ENCODE results near the gene NSUN4. TPM values are rescaled to one million over a fixed set of nuclear protein-coding genes. Genes with fewer than 3 reads are reported as not detected.

The NSUN4 gene
- total RNA-seq, 4 donors from 2014 or later = 18.7 to 27.3 (median 21.6) TPM

DNA sequence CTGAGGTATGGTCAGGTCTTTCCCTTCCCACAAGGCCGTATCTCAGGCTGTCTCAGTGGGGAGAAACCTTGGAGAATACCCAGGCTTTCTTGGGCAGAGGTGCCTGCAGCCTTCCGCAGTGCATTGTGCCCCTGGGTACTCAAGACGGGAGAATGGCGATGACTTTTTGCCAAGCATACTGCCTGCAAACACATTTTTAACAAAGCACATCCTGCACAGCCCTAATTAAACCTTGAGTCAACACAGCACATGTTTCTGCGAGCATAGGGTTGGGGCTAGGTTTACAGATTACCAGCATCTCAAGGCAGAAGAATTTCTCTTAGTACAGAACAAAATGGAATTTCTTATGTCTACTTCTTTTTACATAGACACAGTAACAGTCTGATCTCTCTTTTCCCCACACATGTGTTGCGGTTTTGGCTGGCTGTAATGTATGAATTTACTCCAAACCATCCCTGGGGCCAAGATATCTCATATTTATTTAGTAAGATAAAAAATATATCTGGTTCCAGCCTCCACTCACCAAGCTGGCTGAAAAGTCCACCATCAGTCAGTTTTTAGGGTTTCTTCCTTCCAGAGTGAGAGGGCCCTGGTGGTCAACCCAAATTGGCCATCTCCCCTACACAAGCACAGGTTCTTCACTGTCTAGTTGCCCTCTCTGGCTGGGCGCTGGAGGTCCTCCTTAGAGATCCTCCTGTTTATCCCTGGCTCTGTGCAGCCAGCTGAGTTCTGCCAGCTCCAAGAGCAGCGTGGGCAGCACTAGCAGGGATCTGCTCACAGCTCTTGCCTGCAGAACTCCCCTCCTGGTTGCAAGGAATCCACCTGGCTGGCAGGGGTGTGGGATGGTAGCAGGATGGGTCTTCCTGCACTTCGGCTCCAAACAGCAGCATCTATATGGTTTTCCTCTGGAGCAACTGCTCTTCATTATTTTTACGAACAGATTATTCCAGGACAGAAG lies 56.1 kb downstream of the NSUN4 start:
- TF ChIP-seq, protein P1, sequence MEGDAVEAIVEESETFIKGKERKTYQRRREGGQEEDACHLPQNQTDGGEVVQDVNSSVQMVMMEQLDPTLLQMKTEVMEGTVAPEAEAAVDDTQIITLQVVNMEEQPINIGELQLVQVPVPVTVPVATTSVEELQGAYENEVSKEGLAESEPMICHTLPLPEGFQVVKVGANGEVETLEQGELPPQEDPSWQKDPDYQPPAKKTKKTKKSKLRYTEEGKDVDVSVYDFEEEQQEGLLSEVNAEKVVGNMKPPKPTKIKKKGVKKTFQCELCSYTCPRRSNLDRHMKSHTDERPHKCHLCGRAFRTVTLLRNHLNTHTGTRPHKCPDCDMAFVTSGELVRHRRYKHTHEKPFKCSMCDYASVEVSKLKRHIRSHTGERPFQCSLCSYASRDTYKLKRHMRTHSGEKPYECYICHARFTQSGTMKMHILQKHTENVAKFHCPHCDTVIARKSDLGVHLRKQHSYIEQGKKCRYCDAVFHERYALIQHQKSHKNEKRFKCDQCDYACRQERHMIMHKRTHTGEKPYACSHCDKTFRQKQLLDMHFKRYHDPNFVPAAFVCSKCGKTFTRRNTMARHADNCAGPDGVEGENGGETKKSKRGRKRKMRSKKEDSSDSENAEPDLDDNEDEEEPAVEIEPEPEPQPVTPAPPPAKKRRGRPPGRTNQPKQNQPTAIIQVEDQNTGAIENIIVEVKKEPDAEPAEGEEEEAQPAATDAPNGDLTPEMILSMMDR (IDR thresholded peaks at IDR 0.05; ENCODE audit: low read depth) = no peak

DNA sequence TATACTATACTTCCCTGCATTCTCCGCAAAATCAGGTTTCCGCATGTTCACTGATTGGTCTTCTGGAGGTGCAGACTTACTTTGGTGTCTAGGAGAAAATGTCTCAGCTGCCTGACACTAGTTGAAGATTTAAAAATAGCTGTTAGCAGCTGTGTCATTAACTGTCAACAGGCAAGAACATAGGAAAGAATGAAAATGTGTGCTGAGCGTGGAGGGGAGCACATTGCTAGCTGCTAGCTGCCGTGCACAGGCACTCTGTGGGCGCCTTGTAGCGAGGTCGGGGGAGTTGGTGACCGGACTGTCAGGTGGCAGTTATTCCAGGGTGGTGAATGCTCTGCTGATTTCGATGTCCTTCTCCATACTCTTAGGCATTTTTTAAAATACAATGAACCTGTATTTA lies 58.7 kb downstream of the NSUN4 start:
- TF ChIP-seq, protein P1 (IDR thresholded peaks at IDR 0.05; ENCODE audit: low read depth) = no peak

DNA sequence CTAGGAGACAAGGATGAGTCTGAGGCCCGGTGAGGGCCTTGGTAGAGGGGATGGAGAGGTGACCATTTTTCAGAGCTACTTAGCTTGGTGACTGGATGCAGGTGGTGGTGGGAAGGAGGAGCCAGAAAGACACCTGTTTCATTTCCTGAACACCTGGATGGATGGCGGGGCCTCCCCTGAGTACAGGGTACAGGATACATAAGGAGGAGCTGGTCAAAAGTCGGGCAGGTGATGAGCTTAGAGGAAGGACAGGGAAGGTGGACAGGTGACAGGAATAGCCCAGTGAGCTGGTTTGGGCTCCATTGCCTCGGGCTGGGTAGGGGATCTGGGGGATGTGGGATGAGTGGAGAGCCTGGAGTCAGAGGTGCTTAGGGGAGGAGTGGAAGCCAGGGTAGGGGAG lies 59.8 kb downstream of the NSUN4 start:
- TF ChIP-seq, protein P1 (IDR thresholded peaks at IDR 0.05; ENCODE audit: low read depth) = no peak

DNA sequence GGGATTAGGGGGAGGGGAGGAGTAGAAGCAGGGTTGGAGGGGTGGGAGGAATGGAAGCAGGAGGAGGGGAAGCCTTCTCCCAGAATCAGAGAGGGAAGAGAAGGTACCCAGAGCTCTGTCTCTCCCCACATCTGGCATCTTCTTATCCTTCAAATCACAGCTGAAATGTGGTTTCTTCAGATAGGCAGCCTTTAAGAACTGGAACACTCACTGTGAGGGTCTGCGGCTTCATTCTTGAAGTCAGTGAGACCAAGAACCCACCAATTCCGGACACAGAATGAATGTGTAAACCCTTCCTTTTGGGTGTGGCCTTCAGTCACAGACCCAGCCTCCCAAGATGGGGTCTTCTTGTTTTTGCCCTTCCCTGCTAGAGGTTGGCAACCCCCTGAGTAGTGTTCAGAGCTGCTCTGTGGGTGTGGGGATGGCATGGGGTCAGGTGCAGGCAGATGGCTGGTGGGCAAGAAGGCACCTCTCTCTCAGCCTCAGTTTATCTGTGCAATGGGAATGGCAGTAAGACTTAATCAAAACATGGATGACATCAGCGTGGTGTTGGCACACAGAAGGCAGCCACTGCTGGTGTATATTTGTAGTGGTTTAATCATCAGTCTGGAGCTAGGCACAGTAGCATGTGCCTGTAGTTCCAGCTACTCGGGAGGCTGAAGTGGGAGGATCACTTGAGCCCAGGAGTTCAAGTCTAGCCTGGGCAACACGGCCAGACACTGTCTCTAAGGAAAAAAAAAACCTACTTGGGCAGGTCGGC lies 60.7 kb downstream of the NSUN4 start:
- TF ChIP-seq, protein P1 (IDR thresholded peaks at IDR 0.05; ENCODE audit: low read depth) = no peak

DNA sequence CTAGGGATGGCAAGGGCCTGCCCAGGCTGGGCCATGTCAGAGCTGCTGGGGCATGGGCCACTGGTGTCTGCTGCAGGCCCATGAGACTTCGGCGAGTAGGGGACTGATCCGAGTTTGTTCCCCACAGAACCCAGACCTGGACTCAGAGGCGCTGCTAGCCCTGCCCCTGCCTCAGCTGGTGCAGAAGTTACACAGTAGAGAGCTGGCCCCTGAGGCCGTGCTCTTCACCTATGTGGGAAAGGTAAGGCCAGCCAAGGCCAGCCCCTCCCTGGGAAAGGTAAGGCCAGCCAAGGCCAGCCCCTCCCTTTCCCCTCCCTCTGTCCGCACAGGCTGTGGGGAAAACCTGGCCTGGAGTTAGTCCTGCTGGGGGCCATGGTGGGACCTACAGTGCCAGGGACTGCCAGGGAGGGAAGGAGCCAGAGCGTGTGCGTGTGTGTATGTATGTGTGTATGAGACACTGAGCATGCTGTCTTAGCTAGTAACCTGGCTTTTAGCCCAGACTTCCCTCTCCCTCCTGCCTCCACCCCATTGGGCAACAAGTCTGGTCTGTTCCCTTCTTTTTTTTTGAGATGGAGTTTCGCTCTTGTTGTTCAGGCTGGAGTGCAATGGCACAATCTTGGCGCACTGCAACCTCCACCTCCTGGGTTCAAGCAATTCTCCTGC lies 61.5 kb downstream of the NSUN4 start:
- TF ChIP-seq, protein P1 (IDR thresholded peaks at IDR 0.05; ENCODE audit: low read depth) = no peak

DNA sequence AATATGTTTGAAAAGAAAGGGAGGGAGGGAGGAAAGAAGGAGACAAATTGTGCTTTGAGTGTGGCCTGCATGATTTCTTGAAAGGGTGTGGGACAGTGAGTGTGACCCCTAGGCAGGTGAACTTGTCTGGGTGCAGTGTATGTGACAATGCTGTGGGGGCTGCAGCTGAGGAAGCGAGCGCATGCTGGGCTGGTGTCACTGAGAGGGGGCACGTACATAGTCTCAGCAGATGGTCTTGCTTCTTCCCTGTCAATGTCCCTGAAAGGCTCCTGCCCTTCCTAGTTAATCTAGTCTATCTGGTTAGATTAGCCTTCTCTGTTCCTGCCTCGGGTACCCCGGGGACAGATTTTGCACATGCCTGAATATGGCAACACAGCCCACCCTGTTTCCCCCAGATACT lies 63.3 kb downstream of the NSUN4 start:
- TF ChIP-seq, protein P1 (IDR thresholded peaks at IDR 0.05; ENCODE audit: low read depth) = no peak
